ENCODE measurements around the gene OR8I2. TPM values are rescaled to one million over a fixed set of nuclear protein-coding genes. Genes with fewer than 3 reads are reported as not detected.
"Not testable (repeated sequence)": the region's sequence is repeated elsewhere in the genome, so short reads cannot be mapped to it uniquely, and the experiment has no call there.

OR8I2 gene
- total RNA-seq = not detected
- polyA plus RNA-seq = not detected

DNA sequence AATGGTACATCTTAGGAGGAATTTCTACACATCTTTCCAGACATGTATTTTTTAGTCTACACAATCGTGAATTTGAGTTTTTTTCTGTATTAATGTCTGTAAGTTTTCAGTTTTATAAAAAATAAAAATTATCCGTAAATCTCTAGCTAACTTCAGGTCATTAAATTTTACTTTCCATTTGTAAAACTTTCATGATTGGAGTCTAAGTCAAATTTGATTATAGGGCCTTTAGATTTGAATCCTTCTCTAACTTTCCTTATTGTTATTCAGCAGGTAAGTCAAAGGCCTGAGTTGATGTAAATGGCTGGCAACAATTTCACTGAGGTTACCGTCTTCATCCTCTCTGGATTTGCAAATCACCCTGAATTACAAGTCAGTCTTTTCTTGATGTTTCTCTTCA lies at the start of gene OR8I2:
TSS of gene OR8I2 (plus strand) at position 301 of the 400 bp plus-strand sequence. CDS start at position 301, 0 bp downstream.
- 62% methylated on average over 3 of the region's 3 CpGs for WGBS
- no peak within 1 kb of the TSS for H3K27ac ChIP-seq (ENCODE audit: low read depth)

DNA sequence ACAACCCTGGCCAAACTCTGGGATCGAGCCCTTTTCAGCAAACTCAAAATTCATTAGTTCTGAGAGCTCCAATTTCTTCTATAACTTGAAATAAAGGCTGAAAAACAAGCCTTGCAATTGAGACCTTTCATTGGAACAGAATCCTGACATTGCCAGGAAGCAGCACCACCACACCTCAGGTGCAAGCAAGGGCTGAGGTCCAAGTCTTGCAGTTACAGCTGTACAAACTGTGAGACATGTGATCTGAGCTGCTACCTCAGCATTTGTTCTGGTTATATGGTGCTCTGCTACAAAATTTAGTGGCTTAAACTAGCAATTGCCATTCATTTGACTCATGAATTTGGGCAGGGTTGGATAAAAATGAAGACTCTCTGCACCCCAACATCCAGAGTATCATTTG lies 47.6 kb upstream of the OR8I2 start:
- DNase-seq (ENCODE audit: extremely low spot score) = no peak
- H3K4me1 ChIP-seq (ENCODE audit: insufficient read depth) = no peaks in the 10 kb centered on the region
- no peak overlapping the region for H3K4me3 ChIP-seq (ENCODE audit: low read depth, low read length)
- H3K27ac ChIP-seq (ENCODE audit: low read depth) = no peak overlapping the region
- 66% methylated on average over 1 of the region's 1 CpG for WGBS
- no peaks in the 10 kb centered on the region for H3K36me3 ChIP-seq (ENCODE audit: insufficient read depth)

More for the DNA sequence above, at the start of gene OR8I2:
- DNase-seq (ENCODE audit: extremely low spot score) = no peak
- no peaks in the 10 kb centered on the region for H3K36me3 ChIP-seq (ENCODE audit: insufficient read depth)
- no peak within 1 kb of the TSS for H3K4me3 ChIP-seq (ENCODE audit: low read depth, low read length)
- no peaks in the 10 kb centered on the region for H3K4me1 ChIP-seq (ENCODE audit: insufficient read depth)

DNA sequence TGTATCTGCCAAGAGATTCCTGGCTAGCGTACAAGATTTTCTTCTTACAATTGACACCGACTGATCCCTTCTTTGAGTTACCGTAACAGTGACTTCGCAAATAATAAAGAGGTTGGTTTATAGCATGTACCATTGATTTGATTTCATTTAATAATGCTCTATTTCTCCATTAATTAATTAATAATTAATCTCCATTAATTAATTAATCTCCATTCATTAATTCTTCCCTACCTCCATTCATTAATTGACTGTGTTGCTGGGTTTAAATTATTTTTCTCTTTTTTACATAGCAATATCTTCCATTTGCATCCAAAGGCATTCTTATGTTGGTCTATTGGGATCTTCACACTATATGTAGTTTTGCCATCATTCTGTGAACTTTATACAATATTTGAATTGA lies 44.6 kb upstream of the OR8I2 start:
- H3K4me3 ChIP-seq (ENCODE audit: low read depth, low read length) = no peak overlapping the region
- no peaks in the 10 kb centered on the region for H3K4me1 ChIP-seq (ENCODE audit: insufficient read depth)
- no peaks in the 10 kb centered on the region for H3K36me3 ChIP-seq (ENCODE audit: insufficient read depth)
- H3K27ac ChIP-seq (ENCODE audit: low read depth) = no peak overlapping the region
- WGBS = 70% methylated on average over 4 of the region's 4 CpGs
- DNase-seq (ENCODE audit: extremely low spot score) = no peak

DNA sequence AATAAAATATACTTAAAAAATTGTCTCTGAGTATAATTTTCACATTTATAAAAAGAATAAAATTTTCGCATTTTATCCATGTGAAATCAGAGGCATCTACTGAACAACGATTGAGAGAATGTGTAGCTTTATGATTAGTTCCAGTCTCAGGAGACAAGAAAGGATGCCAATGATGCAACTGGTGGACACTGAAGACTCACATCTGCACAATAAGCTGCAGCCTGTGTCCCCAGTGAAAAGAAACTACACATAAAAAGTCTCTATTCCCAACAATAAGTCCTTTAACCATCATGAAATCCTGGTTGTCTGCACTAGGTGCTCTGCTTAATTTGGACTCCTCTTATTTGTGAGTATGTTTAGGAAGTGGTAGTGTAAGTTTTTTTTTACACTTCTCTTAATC lies 43.6 kb upstream of the OR8I2 start:
- no peak overlapping the region for H3K27ac ChIP-seq (ENCODE audit: low read depth)
- no peak for DNase-seq (ENCODE audit: extremely low spot score)
- WGBS = 72% methylated on average over 2 of the region's 2 CpGs
- no peaks in the 10 kb centered on the region for H3K36me3 ChIP-seq (ENCODE audit: insufficient read depth)
- no peaks in the 10 kb centered on the region for H3K4me1 ChIP-seq (ENCODE audit: insufficient read depth)
- H3K4me3 ChIP-seq (ENCODE audit: low read depth, low read length) = no peak overlapping the region

DNA sequence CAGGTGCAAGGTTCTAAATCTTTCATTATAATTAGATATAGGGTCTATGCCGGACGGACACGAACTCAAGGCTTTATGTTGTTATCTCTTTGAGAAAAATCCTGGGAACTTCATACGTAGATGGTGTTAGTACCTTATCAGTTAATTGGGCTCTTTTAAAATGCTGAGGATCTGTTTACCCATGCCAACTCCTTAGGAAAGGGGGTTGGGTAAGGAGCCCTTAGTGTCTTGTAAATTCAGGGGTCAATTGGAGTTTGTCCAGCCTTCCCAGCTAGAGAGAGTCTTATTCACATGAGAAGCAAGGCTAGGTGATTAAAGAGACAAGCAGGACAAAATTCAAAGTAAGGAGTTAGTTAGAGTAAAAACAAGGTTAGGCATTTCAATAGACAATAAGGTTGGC lies 36.7 kb upstream of the OR8I2 start:
- not testable (repeated sequence) for H3K4me1 ChIP-seq (ENCODE audit: insufficient read depth); H3K4me3 ChIP-seq (ENCODE audit: low read depth, low read length); H3K27ac ChIP-seq (ENCODE audit: low read depth); DNase-seq (ENCODE audit: extremely low spot score); H3K36me3 ChIP-seq (ENCODE audit: insufficient read depth)
- 20% methylated on average over 4 of the region's 4 CpGs for WGBS

DNA sequence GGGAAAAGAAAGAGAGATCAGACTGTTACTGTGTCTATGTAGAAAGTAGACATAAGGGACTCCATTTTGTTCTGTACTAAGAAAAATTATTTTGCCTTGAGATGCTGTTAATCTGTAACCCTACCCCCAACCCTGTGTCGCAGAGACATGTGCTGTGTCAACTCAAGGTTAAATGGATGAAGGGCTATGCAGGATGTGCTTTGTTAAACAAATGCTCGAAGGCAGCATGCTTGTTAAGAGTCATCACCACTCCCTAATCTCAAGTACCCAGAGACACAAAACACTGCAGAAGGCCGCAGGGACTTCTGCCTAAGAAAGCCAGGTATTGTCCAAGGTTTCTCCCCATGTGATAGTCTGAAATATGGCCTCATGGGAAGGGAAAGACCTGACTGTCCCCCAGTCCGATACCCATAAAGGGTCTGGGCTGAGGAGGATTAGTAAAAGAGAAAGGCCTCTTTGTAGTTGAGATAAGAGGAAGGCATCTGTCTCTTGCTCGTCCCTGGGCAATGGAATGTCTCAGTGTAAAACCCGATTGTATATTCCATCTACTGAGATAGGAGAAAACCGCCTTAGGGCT lies 35.4 kb upstream of the OR8I2 start:
- not testable (repeated sequence) for H3K4me3 ChIP-seq (ENCODE audit: low read depth, low read length); H3K4me1 ChIP-seq (ENCODE audit: insufficient read depth); H3K36me3 ChIP-seq (ENCODE audit: insufficient read depth); H3K27ac ChIP-seq (ENCODE audit: low read depth); DNase-seq (ENCODE audit: extremely low spot score)
- WGBS = 16% methylated on average over 7 of the region's 7 CpGs

DNA sequence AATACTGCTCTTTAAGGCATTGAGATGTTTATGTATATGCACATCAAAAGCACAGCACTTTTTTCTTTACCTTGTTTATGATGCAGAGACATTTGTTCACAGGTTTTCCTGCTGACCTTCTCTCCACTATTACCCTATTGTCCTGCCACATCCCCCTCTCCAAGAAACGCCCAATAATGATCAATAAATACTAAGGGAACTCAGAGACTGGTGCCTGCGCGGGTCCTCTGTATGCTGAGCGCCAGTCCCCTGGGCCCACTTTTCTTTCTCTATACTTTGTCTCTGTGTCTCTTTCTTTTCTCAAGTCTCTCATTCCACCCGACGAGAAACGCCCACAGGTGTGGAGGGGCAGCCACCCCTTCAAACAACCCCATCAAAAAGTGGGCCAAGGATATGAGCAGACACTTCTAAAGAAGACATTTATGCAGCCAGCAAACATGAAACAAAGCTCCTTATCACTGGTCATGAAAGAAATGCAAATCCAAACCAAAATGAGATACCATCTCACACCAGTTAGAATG lies 34.8 kb upstream of the OR8I2 start:
- not testable (repeated sequence) for H3K4me3 ChIP-seq (ENCODE audit: low read depth, low read length); DNase-seq (ENCODE audit: extremely low spot score); H3K4me1 ChIP-seq (ENCODE audit: insufficient read depth); H3K36me3 ChIP-seq (ENCODE audit: insufficient read depth); H3K27ac ChIP-seq (ENCODE audit: low read depth)
- 72% methylated on average over 7 of the region's 7 CpGs for WGBS

DNA sequence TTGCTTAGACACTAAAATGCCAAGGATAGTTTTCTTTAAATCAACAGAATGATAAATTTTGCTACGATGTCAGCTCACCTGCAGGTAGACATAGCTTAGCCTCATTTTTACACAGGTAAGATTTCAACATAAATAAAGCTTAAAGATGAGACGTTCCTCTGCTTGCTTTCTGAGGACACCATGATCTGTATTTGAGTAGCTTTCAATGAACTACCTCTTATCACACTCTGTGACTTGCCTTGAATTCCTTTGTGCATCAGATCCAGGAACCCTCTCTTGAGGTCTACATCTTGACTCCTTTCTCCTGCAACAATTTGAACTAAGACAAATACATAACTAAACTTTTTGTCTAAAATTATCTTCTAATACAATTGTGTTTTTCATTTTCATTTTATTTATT lies 26.1 kb upstream of the OR8I2 start:
- Histone ChIP-seq H3K36me3 (ENCODE audit: insufficient read depth) (no peaks in the 10 kb centered on the region), H3K4me3 (ENCODE audit: low read depth, low read length) (no peak overlapping the region), H3K4me1 (ENCODE audit: insufficient read depth) (no peaks in the 10 kb centered on the region), H3K27ac (ENCODE audit: low read depth) (no peak overlapping the region)
- 63% methylated on average over 2 of the region's 2 CpGs for WGBS
- DNase-seq (ENCODE audit: extremely low spot score) = no peak

DNA sequence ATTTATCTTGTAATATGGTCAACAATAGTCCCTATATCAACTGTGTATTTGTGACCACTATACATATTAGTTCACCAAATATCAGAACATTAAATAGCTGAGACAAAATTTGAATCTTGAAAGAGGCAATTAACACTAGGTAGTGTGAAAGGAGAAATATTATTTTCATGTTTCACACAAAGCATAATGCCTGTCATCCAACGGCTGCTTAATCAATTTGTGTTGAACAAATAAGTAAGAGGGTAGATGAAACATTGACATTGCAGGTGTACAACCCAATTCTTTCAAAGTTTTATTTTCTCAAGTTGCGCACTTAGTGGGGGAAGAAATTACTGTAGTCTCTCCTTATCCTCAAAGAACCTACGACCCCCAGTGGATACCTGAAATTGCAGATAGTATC lies 3.4 kb upstream of the OR8I2 start:
- no peak for DNase-seq (ENCODE audit: extremely low spot score)

DNA sequence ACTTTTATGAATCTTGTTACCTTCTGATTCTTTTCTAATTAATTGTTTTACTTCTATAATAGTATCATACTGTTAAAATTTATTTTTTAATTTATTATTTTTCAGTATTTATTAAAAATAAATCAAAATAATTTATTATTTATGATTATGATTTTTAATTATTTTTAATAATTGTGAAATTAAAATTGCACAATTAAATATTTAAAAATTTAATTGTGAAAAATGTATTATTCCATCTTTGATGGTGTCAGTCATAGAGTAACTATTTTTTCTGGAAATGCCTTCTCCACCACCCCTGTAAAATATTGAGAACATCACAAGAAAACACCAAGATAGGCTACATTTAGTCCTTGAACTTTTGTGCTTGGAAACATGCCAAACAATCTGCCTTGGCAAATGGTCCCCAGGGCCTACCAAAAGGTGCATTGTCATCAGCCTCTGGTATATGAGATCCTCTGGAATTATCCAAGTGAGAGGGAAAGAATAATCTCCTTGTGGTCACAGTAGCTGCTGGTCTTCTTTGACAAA lies 10.2 kb downstream of the OR8I2 start, which contains the start of gene OR8H2:
TSS of gene OR8H2 (plus strand) at position 478 of the 528 bp plus-strand sequence. CDS start 1,356 bp downstream, outside the sequence.
- no peak within 1 kb of the TSS for H3K27ac ChIP-seq (ENCODE audit: low read depth)
- DNase-seq (ENCODE audit: extremely low spot score) = no peak

More for the DNA sequence above, 3.4 kb upstream of the OR8I2 start:
- Histone ChIP-seq H3K4me1 (ENCODE audit: insufficient read depth) (no peaks in the 10 kb centered on the region), H3K36me3 (ENCODE audit: insufficient read depth) (no peaks in the 10 kb centered on the region), H3K27ac (ENCODE audit: low read depth) (no peak overlapping the region), H3K4me3 (ENCODE audit: low read depth, low read length) (no peak overlapping the region)
- WGBS = 73% methylated on average over 3 of the region's 3 CpGs

DNA sequence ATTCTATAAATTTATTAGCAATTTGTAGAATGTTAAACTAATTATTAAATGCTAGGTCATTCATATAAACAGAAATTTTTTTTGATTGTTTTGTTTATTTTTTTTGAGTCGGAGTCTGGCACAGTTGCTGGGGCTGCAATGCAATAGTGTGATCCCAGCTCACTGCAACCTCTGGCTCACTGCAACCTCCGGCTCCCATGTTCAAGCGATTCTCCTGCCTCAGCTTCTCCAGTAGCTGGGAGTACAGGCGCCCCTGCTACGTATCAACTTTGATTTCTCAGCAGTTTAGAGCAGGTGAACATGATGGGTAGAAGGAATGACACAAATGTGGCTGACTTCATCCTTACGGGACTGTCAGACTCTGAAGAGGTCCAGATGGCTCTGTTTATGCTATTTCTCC lies 29.0 kb downstream of the OR8I2 start, which contains the start of gene OR8H3:
TSS of gene OR8H3 (plus strand) at position 301 of the 400 bp plus-strand sequence. CDS start at position 301, 0 bp downstream.
- Histone ChIP-seq H3K36me3 (ENCODE audit: insufficient read depth) (no peaks in the 10 kb centered on the region), H3K27ac (ENCODE audit: low read depth) (no peak within 1 kb of the TSS), H3K4me1 (ENCODE audit: insufficient read depth) (no peaks in the 10 kb centered on the region), H3K4me3 (ENCODE audit: low read depth, low read length) (no peak within 1 kb of the TSS)
- DNase-seq (ENCODE audit: extremely low spot score) = no peak
- 67% methylated on average over 6 of the region's 6 CpGs for WGBS

More for the DNA sequence above, 10.2 kb downstream of the OR8I2 start, which contains the start of gene OR8H2:
- Histone ChIP-seq H3K36me3 (ENCODE audit: insufficient read depth) (no peaks in the 10 kb centered on the region), H3K4me3 (ENCODE audit: low read depth, low read length) (no peak within 1 kb of the TSS), H3K4me1 (ENCODE audit: insufficient read depth) (no peaks in the 10 kb centered on the region)

DNA sequence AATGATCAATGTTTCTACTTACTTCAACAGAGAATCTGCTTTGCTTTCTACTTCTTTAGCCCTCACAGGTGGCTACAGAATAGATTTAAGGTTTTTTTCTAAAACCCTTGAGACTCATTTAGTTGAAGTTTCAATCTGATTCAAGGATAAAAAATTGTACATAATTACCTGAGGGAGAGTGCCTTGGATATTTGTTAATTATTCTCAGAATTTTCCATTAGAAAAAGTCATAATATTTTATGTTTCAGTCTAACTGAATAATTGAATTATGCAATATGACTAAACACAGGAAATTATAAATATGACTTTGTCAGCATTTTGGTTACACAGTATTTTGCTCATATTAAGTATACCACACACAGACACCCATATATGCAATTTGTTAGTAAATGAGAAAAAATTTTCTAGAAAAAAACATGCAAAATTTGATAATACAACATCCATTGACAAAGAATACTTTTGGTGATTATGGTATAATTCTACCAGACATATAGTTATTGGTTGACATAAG lies 47.1 kb downstream of the OR8I2 start, which contains the start of gene OR8J3:
TSS of gene OR8J3 (minus strand) at position 51 of the 511 bp plus-strand sequence. CDS start 2,483 bp downstream, outside the sequence.
- no peak for DNase-seq (ENCODE audit: extremely low spot score)
- Histone ChIP-seq H3K4me1 (ENCODE audit: insufficient read depth) (no peaks in the 10 kb centered on the region), H3K4me3 (ENCODE audit: low read depth, low read length) (no peak within 1 kb of the TSS), H3K27ac (ENCODE audit: low read depth) (no peak within 1 kb of the TSS), H3K36me3 (ENCODE audit: insufficient read depth) (no peaks in the 10 kb centered on the region)

DNA sequence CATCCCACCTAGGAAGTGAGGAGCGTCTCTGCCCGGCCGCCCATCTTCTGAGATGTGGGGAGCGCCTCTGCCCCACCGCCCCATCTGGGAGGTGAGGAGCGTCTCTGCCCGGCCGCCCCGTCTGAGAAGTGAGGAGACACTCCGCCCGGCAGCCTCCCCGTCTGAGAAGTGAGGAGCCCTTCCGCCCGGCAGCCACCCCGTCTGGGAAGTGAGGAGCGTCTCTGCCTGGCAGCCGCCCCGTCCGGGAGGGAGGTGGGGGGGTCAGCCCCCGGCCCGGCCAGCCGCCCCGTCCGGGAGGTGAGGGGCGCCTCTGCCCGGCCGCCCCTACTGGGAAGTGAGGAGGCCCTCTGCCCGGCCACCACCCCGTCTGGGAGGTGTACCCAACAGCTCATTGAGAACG lies 50.6 kb downstream of the OR8I2 start:
- WGBS = 90% methylated on average over 29 of the region's 30 CpGs
- not testable (repeated sequence) for H3K4me1 ChIP-seq (ENCODE audit: insufficient read depth); H3K36me3 ChIP-seq (ENCODE audit: insufficient read depth); H3K27ac ChIP-seq (ENCODE audit: low read depth); DNase-seq (ENCODE audit: extremely low spot score); H3K4me3 ChIP-seq (ENCODE audit: low read depth, low read length)

Measured in urinary bladder (tissue), 4 donors.